Left hindlimb (tissue), 1 donor: ENCODE measurements around the gene PFDN2.
"Not testable (repeated sequence)": the region's sequence is repeated elsewhere in the genome, so short reads cannot be mapped to it uniquely, and the experiment has no call there.

Experiments used
- DNase-seq: peaks from one replicate; pipeline ENCODE4 v3.0.0-alpha.2; 2018

The PFDN2 gene

DNA sequence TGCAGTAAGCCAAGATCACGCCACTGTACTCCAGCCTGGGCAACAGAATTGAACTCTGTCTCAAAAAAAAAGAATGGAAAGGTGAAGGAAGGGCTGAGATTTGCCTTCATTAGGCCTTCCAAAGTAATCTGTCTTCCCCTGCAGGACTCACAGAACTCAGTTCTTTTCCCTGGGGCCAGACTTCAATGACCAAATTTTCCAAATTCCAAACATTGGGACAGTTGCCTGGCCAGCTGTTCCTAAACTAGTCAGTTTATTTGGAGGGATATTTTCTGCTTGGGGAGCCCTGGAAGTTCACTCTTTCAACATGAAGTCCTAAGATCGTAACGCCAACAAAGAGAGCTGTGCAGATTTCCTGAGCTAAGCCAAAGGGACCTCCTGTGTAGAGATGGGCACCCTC lies 20.0 kb upstream of the PFDN2 start:
- no peak for DNase-seq

DNA sequence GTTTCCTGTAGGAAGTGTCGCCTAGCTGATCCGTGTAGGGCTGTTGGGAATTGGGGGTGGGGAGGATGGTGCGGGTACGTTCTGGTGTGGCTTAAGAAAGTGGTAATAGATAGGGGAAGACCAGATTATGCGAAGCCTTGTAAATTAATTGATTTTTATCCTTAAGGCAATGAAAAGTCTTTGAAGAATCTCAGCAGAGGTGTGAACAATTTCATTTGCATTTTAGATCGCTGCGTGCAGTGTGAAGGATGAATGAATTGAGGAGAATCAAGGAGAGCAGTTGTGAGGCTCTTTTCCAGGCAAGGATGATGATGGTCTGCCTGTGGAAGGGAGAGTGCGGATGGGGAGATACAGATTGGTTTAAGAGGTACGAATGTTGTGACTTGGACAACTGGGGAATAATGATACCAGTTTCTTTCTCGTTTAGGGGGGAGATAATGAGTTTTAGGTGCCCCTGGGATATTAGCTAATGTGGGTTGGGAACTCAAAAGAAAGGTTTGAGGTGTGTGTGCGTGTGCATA lies 15.4 kb upstream of the PFDN2 start:
- DNase-seq: no peak

DNA sequence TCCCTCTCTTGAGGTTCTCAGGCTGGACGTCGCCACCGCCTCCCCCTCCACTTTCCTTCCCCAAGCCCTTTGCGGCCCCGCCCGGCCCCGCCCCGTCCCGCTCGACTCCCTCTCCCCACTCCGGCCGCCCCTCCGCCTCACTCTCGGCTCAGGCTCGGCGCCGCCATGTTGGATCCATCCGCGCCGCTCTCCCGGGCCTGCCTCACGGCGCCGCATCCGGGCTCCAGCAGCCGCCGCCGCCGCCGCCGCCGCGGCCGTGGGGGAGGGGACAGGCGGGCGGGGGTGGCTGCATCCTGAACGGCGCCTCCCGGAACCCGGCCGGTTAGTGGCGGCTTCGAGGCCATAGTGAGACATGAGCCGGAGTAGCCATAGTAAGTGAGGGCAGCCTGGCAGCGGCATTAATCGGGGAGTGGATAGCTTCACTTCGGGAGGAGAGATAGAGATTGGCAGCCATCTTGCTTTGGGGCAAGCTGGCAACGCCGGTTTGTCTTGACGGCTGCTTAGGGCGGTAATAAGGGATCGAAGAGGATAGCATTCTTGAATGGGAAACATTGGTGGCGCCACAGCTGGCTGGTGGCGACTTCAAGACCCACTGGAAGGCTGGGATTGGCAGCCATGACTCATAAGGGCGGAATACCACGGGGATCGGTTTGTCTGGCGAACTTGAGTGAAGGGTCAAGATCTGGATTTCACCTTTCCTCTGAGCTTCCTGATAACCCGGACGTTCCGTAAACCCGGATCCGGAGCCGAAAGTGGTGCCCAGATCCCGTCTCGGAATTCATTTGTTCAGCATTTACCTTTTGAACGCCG lies 14.8 kb upstream of the PFDN2 start, which contains the start of gene DEDD:
TSS of gene DEDD (minus strand) at position 258 of the 810 bp plus-strand sequence. CDS start 8,205 bp downstream, outside the sequence.
- DNase-seq: peak; percentile 97

DNA sequence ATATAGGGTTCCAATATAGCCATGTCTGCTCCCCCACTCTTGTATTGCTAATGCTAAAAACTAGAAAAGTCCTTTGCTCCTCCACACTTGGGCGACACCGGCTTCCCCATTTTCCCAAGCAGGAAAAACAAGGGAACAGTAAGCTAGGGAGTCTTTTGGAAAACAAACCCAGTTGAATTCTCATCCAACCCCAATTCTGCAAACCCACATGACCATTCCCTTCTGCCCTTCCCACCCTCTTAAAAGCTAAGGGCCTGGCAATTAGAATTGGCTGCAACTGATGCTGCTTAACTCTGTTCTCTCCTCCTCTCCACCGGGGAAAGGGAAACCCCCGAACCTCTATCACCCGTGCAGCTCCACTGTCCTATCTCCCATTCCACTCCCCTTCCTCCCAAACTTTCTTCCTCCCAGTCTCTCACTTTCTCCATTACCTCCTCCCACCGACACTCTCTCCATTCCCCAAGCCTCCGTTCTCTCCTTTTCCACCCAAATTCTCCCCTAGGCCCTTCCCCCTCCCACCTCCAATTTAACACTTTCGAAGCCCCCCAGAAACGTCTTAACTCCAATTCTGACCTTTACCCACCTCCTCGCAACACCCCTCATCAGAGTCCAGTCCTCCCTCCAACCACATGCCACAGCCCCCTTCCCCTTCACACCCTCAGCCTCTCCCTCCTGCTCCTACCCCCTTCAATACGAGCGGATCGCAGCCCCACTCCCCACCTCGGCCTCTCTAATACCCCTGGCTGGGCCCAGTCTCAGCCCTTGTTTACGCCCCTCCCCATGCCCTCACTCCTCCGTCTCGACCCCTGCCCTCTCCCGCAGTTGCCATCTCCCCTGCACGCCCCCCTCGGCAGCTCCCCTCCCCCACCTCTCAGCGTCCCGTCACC lies 13.9 kb upstream of the PFDN2 start:
- DNase-seq: no peak

DNA sequence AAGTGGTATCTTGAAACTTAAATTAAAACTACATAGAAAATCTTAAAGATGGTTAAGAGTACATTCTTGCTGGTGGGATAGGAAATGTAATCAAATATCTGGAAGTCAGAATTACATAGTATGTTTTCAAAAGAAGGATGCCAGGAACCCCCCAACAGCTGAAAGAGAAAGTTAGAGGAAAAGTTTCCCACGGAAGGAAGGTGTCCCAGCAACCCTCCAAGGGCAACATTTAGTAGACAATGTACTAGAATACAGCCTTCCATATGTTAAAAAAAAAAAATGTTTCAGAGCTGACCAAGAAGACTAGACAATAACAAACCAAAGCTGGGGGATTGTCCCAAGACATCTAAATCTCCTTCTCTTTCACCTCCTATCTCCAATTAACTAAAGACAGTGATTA lies 12.4 kb upstream of the PFDN2 start:
- no peak for DNase-seq

DNA sequence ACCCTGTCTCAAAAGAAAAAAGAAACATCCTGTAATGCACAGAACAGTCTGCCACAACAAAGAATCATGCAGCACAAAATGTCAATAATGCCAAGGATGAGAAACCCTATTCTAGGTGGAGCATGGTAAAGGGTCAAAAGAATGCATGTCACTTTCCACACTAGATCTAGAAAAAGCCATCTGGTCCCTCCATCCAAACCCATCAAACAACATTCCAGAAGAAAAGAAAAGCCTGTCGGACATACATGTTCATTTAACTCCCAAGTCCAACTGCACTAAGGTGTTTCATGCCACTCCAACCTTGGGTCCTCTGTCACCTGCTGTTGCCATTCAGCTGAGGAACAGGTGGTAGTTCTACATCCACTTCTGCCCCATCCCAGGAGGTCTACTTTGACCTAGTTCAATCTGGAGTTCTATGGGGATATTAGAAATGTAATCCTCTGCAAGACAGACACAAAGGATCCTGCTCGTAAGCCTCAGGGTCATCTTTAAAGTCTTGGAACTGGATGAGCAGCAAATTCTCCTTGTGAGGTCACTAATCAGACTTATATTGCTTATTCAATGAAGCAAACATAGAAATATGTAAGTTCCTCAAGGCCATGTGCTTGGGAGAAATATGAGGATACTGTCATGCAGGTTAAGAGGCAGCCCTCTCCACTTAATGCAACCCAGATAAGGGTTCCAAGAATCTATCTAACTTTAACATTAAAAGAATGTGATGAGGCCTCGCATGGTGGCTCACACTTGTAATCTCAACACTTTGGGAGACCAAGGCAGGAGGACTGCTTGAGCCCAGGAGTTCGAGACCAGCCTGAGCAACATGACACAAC lies 11.0 kb upstream of the PFDN2 start:
- no peak for DNase-seq

DNA sequence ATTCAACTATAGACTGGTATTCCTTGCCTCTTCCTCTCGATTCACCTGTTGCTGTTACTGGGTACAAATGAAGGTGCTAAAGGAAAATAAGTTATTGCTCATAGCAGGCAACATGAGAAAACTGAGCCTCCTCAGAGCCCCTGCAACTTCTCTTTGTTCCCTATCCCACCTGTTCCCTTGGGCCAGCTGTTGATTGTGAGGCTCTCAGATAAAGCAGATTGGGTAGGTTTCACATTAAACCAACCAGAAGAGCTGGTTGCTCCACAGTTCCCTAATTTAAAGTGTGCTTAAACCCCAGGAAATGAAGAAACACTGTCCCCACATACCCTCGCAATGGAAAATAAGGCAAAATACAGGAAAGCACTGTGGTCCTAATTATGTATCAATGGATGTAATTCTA lies 9.8 kb upstream of the PFDN2 start:
- DNase-seq: no peak

DNA sequence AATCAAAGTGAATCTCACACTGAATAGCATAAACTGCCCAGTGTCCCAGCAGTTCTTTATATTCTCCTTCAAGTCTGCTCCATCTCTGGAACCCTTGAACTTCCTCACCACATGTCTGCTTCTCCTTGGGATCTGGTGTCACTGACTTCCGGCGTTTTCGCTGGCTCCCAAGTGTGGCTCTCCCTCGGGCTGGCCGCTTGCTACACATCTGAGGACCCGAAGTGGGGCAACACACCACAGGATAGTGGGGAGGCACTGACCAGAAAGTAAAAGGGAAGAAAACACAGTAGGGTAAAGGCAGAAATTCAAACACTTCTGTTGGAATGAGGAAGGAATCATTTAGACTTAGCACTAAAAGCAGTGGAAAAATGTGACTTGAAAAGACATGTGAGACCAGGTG lies 5.1 kb upstream of the PFDN2 start:
- no peak for DNase-seq

DNA sequence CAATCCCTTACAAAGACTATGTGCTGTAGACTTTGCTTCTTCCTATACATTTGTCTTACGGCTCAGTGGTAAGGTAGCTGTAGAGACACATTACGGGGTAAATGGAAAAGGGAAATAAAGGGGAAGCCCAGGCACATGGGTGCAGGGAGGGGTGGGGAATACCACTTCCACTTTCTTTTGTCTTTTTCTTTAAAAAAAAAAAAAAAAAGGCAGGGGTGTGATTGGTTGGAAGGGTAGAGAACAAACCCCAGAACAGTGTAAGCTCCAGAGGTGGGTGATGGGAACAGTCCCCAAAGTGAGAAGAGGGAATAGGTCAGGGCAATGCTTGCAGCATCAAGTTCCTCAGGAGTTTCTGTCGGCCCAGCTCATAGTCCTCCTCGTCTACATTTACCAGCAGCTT lies 4.0 kb upstream of the PFDN2 start:
- no peak for DNase-seq

DNA sequence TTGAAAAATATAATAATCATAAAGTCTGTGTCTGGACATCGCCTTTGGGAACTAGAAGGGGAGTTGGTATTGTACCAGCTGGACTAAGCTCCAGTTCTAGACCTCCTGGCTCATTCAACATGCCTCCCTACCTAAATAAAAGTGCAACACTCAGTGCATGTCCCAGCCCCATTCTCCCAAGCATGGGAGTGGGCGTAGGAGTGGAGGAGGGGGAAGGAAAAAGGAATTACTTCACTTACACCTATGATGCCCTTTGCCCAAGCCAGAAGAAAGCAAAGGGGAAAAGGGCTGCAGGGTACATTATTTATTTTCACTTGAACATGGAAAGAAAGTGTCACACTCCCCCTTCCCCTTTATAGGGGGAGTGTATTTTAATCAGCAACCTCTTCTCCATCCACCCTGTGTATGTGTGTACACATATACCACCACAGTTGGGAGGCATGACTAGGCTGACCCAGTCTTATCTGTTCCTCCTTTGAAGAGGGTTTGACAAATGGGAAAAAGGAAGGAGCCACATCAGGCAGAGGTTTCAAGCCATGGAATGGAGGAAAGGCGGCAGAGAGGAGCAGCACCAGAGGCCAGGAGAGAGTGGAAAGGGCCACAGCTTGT lies 3.3 kb upstream of the PFDN2 start:
- DNase-seq: no peak

DNA sequence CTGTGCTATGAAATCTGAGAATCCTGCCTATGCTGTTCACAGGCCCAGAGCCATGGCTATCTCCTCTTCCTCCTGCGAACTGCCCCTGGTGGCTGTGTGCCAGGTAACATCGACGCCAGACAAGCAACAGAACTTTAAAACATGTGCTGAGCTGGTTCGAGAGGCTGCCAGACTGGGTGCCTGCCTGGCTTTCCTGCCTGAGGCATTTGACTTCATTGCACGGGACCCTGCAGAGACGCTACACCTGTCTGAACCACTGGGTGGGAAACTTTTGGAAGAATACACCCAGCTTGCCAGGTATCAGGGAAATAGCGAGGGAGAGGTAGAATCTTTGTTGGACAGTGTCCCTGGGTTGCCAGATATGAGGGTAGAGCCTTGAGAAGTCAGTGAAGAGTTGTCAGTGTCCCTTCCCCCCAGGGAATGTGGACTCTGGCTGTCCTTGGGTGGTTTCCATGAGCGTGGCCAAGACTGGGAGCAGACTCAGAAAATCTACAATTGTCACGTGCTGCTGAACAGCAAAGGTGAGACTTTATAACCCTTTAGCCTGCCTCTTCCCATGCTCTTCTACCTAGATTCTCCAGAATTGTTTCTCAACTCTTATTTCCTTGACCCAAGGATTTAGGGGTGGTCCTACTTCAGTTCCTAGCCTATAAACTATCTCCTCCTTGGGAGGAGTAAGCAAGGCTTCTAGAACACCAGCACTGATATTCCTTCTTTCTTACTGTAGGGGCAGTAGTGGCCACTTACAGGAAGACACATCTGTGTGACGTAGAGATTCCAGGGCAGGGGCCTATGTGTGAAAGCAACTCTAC lies 1.5 kb upstream of the PFDN2 start:
- DNase-seq: no peak

DNA sequence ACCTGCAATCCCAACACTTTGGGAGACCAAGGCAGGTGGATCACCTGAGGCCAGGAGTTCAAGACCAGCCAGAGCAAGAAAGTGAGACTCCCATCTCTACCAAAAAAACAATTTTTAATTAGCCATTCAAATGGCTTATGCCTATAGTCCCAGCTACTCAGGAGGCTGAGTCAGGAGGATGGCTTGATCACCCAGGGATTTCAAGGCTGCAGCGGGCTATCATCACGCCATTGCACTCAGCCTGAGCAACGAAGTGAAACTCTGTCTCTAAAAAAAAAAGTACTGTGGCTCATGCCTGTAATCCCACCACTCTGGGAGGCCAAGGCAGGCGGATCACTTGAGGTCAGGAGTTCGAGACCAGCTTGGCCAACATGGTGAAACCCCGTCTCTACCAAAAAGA lies 1.9 kb downstream of the PFDN2 start:
- not testable (repeated sequence) for DNase-seq

DNA sequence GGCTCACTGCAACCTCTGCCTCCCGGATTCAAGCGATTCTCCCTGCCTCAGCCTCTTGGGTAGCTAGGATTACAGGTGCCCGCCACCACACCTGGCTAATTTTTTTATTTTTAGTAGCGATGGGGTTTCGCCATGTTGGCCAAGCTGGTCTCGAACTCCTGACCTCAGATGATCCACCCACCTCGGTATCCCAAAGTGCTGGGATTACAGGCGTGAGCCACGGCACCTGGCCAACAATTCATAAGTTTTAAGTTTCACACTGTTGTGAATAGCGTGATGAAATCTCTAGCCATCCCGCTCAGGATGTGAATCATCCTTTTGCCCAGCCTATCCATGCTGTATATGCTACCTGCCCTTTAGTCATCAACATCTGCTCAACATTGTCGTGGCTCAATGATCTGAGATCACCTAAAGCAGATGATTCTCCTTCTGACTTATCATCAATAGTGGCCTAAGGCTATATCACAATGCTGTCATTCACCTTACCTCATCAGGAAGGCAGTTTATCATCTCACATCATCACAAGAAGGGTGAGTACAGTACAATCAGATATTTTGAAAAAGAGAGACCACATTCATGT lies 2.6 kb downstream of the PFDN2 start:
- no peak for DNase-seq

DNA sequence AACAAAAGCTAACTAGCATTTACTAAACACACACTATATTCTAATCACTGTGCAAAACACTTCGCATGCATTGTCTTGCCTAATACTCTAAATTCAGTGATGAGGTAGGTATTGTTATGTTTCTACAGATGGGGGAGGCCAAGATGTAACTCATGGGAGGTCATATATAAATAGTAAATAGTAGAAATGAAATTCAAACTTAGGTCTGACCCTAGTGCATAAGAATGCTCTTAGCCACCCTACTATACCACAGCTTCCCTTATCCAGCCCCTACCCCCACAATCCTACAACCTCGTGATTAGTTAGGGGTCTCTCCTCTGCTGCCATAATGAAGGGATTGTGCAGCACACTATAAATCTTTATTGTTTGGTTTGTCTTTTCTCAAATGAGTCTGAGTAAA lies 3.3 kb downstream of the PFDN2 start:
- DNase-seq: no peak

DNA sequence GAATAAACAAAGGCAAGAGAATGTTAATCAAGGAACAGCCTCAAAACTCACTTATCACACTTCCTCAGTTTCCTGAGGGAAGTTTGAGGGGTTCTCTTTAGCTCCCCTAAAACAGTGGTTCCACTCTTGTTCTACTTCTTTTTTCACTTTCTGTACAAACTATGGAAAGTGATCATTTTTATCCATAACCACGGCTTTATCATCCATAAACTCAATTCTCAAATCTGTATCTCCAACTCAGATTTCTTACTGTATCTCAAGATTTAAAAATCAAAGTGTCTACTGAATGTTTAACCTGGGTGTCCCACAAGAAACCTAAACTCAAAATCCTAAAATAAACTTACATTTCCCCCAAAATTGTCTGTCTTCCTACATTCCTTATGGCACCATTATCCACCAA lies 3.9 kb downstream of the PFDN2 start:
- no peak for DNase-seq

DNA sequence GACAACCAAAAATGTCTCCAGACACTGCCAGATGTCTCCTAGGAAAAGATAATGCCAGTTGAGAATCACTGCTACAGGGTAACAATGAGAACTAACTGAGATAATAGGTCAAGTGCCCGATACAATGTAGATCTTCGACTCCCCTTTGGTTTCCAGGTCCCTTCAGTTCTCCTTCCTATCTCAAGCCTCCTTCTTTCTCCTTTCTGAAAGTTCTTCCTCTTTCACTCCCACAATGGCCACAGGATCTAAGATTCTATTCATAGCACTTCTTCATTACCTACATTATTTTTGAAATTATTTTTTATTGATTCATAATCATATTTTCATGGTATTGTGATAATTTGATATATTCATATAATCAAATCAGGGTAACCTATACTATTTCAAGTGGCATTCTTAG lies 6.3 kb downstream of the PFDN2 start:
- DNase-seq: no peak

DNA sequence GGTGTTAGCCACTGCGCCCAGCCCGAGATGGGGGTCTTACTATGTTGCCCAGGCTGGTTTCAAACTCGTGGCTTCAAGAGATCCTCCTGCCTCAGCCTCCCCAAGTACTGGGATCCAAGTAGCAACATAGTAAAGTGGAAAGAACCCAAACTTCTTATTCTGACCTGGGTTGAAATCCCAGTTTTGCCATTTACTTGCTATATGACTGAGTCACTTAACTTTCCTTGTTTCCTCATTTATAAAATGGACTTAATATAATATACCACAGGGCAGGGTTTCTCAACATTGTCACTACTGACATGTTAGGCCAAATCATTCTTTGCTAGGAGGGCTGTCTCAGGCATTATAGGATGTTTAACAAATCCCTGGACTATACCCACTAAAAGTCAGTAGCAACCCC lies 6.7 kb downstream of the PFDN2 start:
- DNase-seq: no peak

DNA sequence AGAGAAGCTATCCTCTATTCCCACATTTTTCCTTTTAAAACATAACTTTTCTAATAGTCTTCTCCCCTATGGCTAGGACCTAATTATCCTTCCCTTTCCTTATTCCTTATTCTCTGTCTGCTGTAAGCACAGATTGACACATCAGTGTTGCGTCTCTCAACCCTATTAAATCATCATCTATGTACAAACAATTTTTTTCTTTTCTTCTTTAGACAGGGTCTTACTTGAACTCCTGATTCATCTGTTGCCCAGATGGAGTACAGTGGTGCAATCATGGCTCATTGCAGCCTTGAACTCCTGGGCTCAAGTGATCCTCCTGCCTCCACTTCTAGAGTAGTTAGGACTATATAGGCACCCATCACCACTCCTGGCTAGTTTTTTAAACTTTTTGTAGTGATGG lies 11.4 kb downstream of the PFDN2 start:
- no peak for DNase-seq

DNA sequence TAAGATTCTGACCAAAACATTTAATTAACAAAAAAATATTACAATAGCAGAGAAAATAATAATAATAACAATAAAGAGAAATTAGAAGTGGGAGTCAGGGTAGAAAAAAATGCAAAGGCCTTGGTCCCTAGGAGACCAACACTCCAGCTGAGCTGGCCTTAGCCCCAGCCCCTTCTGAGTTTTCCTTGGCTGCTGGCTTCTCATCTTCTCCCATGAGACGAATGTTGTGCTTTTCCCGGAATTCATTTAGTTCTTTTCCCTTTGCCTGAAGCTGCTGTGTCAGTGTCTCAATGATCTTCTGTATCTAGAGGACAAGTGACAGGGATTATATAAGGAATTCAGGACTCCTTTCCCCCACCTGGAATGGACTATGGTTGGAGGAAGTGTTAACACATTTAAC lies 17.3 kb downstream of the PFDN2 start:
- no peak for DNase-seq

DNA sequence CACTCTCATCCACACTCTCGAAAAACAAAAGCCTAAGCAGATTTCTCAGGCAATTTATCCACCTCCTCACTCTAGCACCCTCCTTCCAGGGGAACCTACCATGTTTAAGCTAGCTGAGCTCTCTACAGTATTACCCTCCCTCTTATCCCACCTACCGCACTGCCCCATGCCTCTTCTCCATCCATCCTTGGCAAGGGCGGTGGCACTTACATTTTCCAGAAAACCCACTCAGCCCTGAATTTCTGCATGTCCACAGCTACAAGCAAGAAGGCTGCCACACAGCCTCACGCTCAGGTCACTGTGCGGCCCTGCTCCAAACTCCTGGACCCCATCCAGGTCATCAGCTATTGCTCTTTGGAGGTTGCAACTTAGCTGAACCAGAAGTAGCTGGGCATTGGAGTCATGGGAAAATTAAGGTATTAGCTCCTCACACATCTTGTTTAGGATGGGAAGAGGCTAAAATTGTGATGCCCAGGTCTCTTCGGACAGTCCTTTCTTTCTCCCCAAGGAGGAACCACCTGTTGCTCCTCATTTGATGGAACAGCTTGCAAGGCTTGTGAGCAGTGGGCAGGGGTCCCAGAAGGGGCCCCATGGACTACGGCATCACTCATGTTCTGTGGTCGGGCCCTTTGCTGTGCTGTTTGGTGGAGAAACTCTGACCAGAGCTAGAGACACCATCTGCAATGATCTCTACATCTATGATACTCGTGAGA lies 18.6 kb downstream of the PFDN2 start:
- no peak for DNase-seq
